Mesendoderm (in vitro differentiated cells): Measurements from ENCODE around the gene LIN7C.

ENCODE experiments used
- DNase-seq: peaks from one replicate; pipeline ENCODE4 v3.0.0; 2013
- H2AK5ac ChIP-seq: 2 replicates; pipeline ENCODE4 v1.6.1; 2013; ENCODE audit warnings: low read length, inconsistent platforms
- H2BK120ac ChIP-seq: 2 replicates; pipeline ENCODE4 v1.6.1; 2013; ENCODE audit warnings: low read depth, mild to moderate bottlenecking, low read length, moderate library complexity, mixed read lengths
- H2BK15ac ChIP-seq: replicated peaks from 2 replicates; pipeline ENCODE4 v1.6.1; 2013; ENCODE audit warnings: low read depth, mild to moderate bottlenecking, moderate library complexity
- H2BK5ac ChIP-seq: 2 replicates; pipeline ENCODE4 v1.6.1; 2013; ENCODE audit warnings: low read length, inconsistent platforms
- H3K18ac ChIP-seq: 2 replicates; pipeline ENCODE4 v1.6.1; 2013; ENCODE audit warnings: mild to moderate bottlenecking, low read length, mixed read lengths
- H3K23ac ChIP-seq: one replicate; pipeline ENCODE4 v1.6.1; 2013; ENCODE audit warnings: low read length
- H3K27ac ChIP-seq: 2 replicates; pipeline ENCODE4 v1.5.1; 2013; ENCODE audit warnings: low read depth, mild to moderate bottlenecking, inconsistent platforms, low read length, moderate library complexity
- H3K27me3 ChIP-seq: 2 replicates; pipeline ENCODE4 v1.6.1; 2013; ENCODE audit warnings: low read length, control low read depth, mild to moderate bottlenecking, inconsistent platforms; ENCODE audit not compliant: insufficient read depth, poor library complexity
- H3K36me3 ChIP-seq: 2 replicates; pipeline ENCODE4 v1.6.1; 2013; ENCODE audit warnings: low read length, inconsistent platforms; ENCODE audit not compliant: control insufficient read depth, insufficient read depth
- H3K4ac ChIP-seq: one replicate; pipeline ENCODE4 v1.6.1; 2013; ENCODE audit warnings: low read depth, mild to moderate bottlenecking, low read length, moderate library complexity
- H3K4me1 ChIP-seq: 2 replicates; pipeline ENCODE4 v1.6.1; 2013; ENCODE audit warnings: low read depth, low read length, inconsistent platforms; ENCODE audit not compliant: control insufficient read depth
- H3K4me2 ChIP-seq: 2 replicates; pipeline ENCODE4 v1.6.1; 2013; ENCODE audit warnings: low read length
- H3K4me3 ChIP-seq: 2 replicates; pipeline ENCODE4 v1.5.1; 2013; ENCODE audit warnings: mild to moderate bottlenecking, low read length
- H3K56ac ChIP-seq: one replicate; pipeline ENCODE4 v1.6.1; 2013; ENCODE audit warnings: low read length
- H3K79me1 ChIP-seq: 2 replicates; pipeline ENCODE4 v1.6.1; 2013; ENCODE audit warnings: low read length, inconsistent platforms
- H3K79me2 ChIP-seq: 2 replicates; pipeline ENCODE4 v1.6.1; 2013; ENCODE audit warnings: mild to moderate bottlenecking, low read length; ENCODE audit not compliant: control insufficient read depth, insufficient read depth
- H3K9ac ChIP-seq: 2 replicates; pipeline ENCODE4 v1.6.1; 2013; ENCODE audit warnings: low read length, inconsistent platforms
- H4K5ac ChIP-seq: one replicate; pipeline ENCODE4 v1.6.1; 2013; ENCODE audit warnings: low read length
- H4K8ac ChIP-seq: one replicate; pipeline ENCODE4 v1.6.1; 2013; ENCODE audit warnings: low read depth, mild to moderate bottlenecking, control low read depth, low read length, moderate library complexity
- whole genome bisulfite sequencing: extraction: QIAGEN DNeasy Blood & Tissue Kit; methylation state at CpG from one replicate; pipeline ENCODE4 v1.1.7; 2013; ENCODE audit warnings: low lambda C conversion rate, missing lambda C conversion rate; ENCODE audit not compliant: insufficient coverage; ENCODE audit errors: extremely low coverage; 5-methylcytosine and 5-hydroxymethylcytosine counted together

LIN7C gene

DNA sequence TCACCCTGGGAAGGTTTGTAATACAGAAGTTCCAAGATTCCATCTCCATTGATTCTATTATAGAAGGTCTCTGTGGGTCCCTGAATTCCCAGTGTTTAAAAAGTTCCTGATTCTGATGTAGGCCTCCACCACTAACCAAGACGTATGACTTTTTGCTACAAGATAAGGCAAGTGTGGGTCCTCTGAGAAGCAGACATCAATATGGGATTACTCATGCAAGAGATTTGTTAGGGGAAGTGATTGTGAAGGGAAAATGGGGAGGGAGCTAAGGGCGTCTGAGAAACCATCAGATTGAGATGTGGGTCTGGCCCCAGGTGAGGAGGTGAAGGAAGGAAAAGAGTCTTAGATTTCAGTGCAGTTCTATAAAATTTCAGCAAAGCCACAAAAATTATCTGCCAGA lies 23.8 kb downstream of the LIN7C start:
- Histone ChIP-seq H3K18ac (no peak overlapping the region), H3K79me1 (no peaks in the 10 kb centered on the region), H3K4ac (no peak overlapping the region), H3K23ac (no peak overlapping the region), H3K27me3 (no peaks in the 10 kb centered on the region), H3K9ac (no peak overlapping the region), H3K4me3 (no peak overlapping the region), H2AK5ac (no peak overlapping the region), H2BK120ac (no peak overlapping the region), H3K36me3 (no peaks in the 10 kb centered on the region), H4K8ac (no peak overlapping the region), H3K4me1 (no peaks in the 10 kb centered on the region), H2BK15ac (no peak overlapping the region), H3K27ac (no peak overlapping the region), H4K5ac (no peak overlapping the region), H3K56ac (no peak overlapping the region), H2BK5ac (no peak overlapping the region), H3K79me2 (no peaks in the 10 kb centered on the region), H3K4me2 (no peak overlapping the region)
- no CpG with 5 or more reads among the region's 2 CpGs for WGBS
- no peak for DNase-seq

GRCh38 chr11:27481992-27482391 lies 24.6 kb downstream of the LIN7C start:
- Histone ChIP-seq H2AK5ac (no peak overlapping the region), H3K4me2 (no peak overlapping the region), H3K9ac (no peak overlapping the region), H3K27me3 (no peaks in the 10 kb centered on the region), H3K23ac (no peak overlapping the region), H2BK5ac (no peak overlapping the region), H3K4me1 (no peaks in the 10 kb centered on the region), H2BK15ac (no peak overlapping the region), H3K56ac (no peak overlapping the region), H3K27ac (no peak overlapping the region), H4K8ac (no peak overlapping the region), H3K4me3 (no peak overlapping the region), H3K79me2 (no peaks in the 10 kb centered on the region), H3K4ac (no peak overlapping the region), H2BK120ac (no peak overlapping the region), H3K18ac (no peak overlapping the region), H4K5ac (no peak overlapping the region), H3K79me1 (no peaks in the 10 kb centered on the region), H3K36me3 (no peaks in the 10 kb centered on the region)
- DNase-seq, result no peak
- no CpG with 5 or more reads among the region's 4 CpGs for WGBS

- Histone ChIP-seq H3K79me1 (no peaks in the 10 kb centered on the region), H3K27me3 (no peaks in the 10 kb centered on the region), H3K4ac (no peak overlapping the region), H3K27ac (no peak overlapping the region), H3K79me2 (no peaks in the 10 kb centered on the region), H3K4me2 (no peak overlapping the region), H4K5ac (no peak overlapping the region), H3K23ac (no peak overlapping the region), H3K4me1 (no peaks in the 10 kb centered on the region), H4K8ac (no peak overlapping the region), H3K56ac (no peak overlapping the region), H2BK120ac (no peak overlapping the region), H2BK5ac (no peak overlapping the region), H3K4me3 (no peak overlapping the region), H3K36me3 (no peaks in the 10 kb centered on the region), H3K9ac (no peak overlapping the region), H2BK15ac (no peak overlapping the region), H3K18ac (no peak overlapping the region), H2AK5ac (no peak overlapping the region)
- no CpG with 5 or more reads among the region's 2 CpGs for WGBS
- no peak for DNase-seq
Measured at GRCh38 chr11:27477831-27478230, 28.7 kb downstream of the LIN7C start.

DNA sequence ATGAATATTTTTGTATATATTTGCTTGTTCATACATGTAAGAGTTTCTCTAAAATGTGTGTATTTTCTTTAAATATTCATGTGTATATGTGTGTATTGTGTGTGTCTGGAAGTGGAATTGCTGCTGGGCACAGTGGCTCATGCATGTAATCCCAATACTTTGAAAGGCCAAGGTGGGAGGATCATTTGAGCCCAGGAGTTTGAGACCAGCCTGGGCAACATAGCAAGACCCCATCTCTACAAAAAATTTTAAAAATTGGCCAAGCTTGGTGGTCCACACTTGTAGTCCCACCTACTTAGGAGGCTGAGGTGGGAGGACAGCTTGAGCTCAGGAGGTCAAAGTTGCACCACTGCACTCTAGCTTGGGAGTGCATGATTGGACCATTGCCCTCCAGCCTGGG lies 29.3 kb downstream of the LIN7C start:
- Histone ChIP-seq H3K36me3 (no peaks in the 10 kb centered on the region), H3K4me1 (no peaks in the 10 kb centered on the region), H3K4ac (no peak overlapping the region)

DNA sequence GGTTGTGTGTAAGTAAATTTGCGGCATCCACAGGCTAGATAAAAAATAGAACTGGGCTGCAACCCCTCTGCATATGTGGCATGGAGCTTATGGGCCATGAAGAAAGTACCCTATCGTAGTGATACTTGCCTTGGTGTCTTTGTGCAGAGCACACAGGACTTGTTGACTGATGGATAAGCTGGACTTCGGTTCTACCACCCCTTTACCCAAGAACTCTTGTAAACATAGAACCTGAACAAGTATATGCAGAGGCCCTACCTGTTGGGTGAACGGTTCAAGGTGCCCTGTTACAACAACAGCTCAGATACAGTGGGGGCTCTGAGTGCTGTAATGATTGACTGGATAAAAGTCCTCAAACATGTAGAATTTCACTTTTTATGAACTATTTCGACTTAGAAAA lies 30.9 kb downstream of the LIN7C start:
- H4K5ac ChIP-seq, result no peak overlapping the region
- H3K9ac ChIP-seq, result no peak overlapping the region
- H3K36me3 ChIP-seq, result no peaks in the 10 kb centered on the region
- H3K23ac ChIP-seq, result no peak overlapping the region
- H3K27me3 ChIP-seq, result no peaks in the 10 kb centered on the region
- no peak overlapping the region for H3K4me2 ChIP-seq
- no peak overlapping the region for H4K8ac ChIP-seq
- no peak overlapping the region for H2BK5ac ChIP-seq
- H3K27ac ChIP-seq, result no peak overlapping the region
- H3K18ac ChIP-seq, result no peak overlapping the region
- H3K4me1 ChIP-seq, result no peaks in the 10 kb centered on the region
- H3K79me1 ChIP-seq, result peaks cover 8% of the 10 kb centered on the region
- peaks cover 11% of the 10 kb centered on the region for H3K79me2 ChIP-seq
- H3K4ac ChIP-seq, result no peak overlapping the region
- no CpG with 5 or more reads among the region's 5 CpGs for WGBS
- no peak overlapping the region for H3K4me3 ChIP-seq
- H2AK5ac ChIP-seq, result no peak overlapping the region
- DNase-seq, result no peak
- H3K56ac ChIP-seq, result no peak overlapping the region
- H2BK15ac ChIP-seq, result no peak overlapping the region
- no peak overlapping the region for H2BK120ac ChIP-seq

More for the DNA sequence above, 29.3 kb downstream of the LIN7C start:
- Histone ChIP-seq H4K8ac (no peak overlapping the region), H3K27me3 (no peaks in the 10 kb centered on the region), H2BK15ac (no peak overlapping the region), H4K5ac (no peak overlapping the region), H3K4me2 (no peak overlapping the region), H3K79me2 (no peaks in the 10 kb centered on the region), H3K9ac (no peak overlapping the region), H3K4me3 (no peak overlapping the region), H2BK5ac (no peak overlapping the region), H3K79me1 (no peaks in the 10 kb centered on the region), H3K56ac (no peak overlapping the region), H3K18ac (no peak overlapping the region), H3K27ac (no peak overlapping the region), H3K23ac (no peak overlapping the region), H2AK5ac (no peak overlapping the region), H2BK120ac (no peak overlapping the region)
- DNase-seq, result no peak

- Histone ChIP-seq H2BK5ac (no peak overlapping the region), H3K4me2 (peak overlapping the region; percentile 38), H3K4me3 (no peak overlapping the region), H3K9ac (no peak overlapping the region), H3K27ac (no peak overlapping the region), H3K56ac (peak overlapping the region; percentile 28), H4K5ac (no peak overlapping the region), H3K4ac (no peak overlapping the region), H2BK15ac (no peak overlapping the region), H2BK120ac (no peak overlapping the region), H4K8ac (no peak overlapping the region), H3K18ac (no peak overlapping the region), H3K27me3 (no peaks in the 10 kb centered on the region), H3K4me1 (peaks cover 4% of the 10 kb centered on the region), H3K79me2 (peaks cover 33% of the 10 kb centered on the region), H2AK5ac (no peak overlapping the region), H3K36me3 (no peaks in the 10 kb centered on the region), H3K23ac (no peak overlapping the region), H3K79me1 (peaks cover 13% of the 10 kb centered on the region)
- no CpG with 5 or more reads among the region's 9 CpGs for WGBS
- DNase-seq, result no peak
Measured at GRCh38 chr11:27473017-27473406, 33.6 kb downstream of the LIN7C start.
